RWPE2 (cell line): ENCODE measurements around the gene CCDC92.
A peak's percentile ranks its signal among the peaks of the same experiment; 100 is the strongest.

Experiments used
- ATAC-seq: fragments of 200-7000 bp; cut with Tn5 transposase; 3 replicates; pipeline ENCODE4 v1.9.1; 2021; ENCODE audit warnings: low read depth
- DNase-seq: peaks from one replicate; pipeline ENCODE4 v3.0.0-alpha.2; 2020; ENCODE audit warnings: low spot score
- H3K27ac ChIP-seq: fragments of 450-650 bp; 2 replicates; pipeline ENCODE4 v1.5.1; 2017; ENCODE audit warnings: mild to moderate bottlenecking; ENCODE audit not compliant: poor library complexity, severe bottlenecking
- H3K27me3 ChIP-seq: fragments of 250-450 bp; sonication (Bioruptor Pico); 2 replicates; pipeline ENCODE4 v1.5.1; 2021; ENCODE audit warnings: mild to moderate bottlenecking, moderate library complexity; ENCODE audit not compliant: insufficient read depth, poor library complexity, severe bottlenecking
- H3K36me3 ChIP-seq: fragments of 250-450 bp; sonication (Bioruptor Pico); 2 replicates; pipeline ENCODE4 v1.5.1; 2020; ENCODE audit warnings: low read depth, mild to moderate bottlenecking, moderate library complexity
- H3K4me1 ChIP-seq: fragments of 250-450 bp; sonication (Bioruptor Pico); 2 replicates; pipeline ENCODE4 v1.5.1; 2021; ENCODE audit warnings: mild to moderate bottlenecking, moderate library complexity; ENCODE audit not compliant: insufficient read depth, poor library complexity, severe bottlenecking
- H3K4me3 ChIP-seq: fragments of 250-450 bp; sonication (Bioruptor Pico); 2 replicates; pipeline ENCODE4 v1.5.1; 2021; ENCODE audit warnings: mild to moderate bottlenecking, moderate library complexity; ENCODE audit not compliant: severe bottlenecking
- H3K9me3 ChIP-seq: fragments of 250-450 bp; sonication (Bioruptor Pico); 2 replicates; pipeline ENCODE4 v1.5.1; 2021; ENCODE audit warnings: mild to moderate bottlenecking, moderate library complexity; ENCODE audit not compliant: severe bottlenecking
- CTCF ChIP-seq: fragments of 450-650 bp; IDR thresholded peaks from one replicate; pipeline ENCODE4 v1.5.1; 2017; ENCODE audit warnings: mild to moderate bottlenecking, moderate library complexity; ENCODE audit not compliant: poor library complexity, severe bottlenecking

The CCDC92 gene

GRCh38 chr12:123987022-123987421 is 14.4 kb upstream of the CCDC92 start:
- H3K4me3 ChIP-seq = no peak overlapping the region
- no peak overlapping the region for H3K27ac ChIP-seq
- H3K4me1 ChIP-seq = peaks cover 12% of the 10 kb centered on the region
- H3K27me3 ChIP-seq = no peaks in the 10 kb centered on the region
- peaks cover 60% of the 10 kb centered on the region for H3K36me3 ChIP-seq
- DNase-seq (no peak), ATAC-seq (no peak)
- H3K9me3 ChIP-seq = no peaks in the 10 kb centered on the region
- no peak for TF ChIP-seq CTCF

GRCh38 chr12:123986374-123986965 is 13.8 kb upstream of the CCDC92 start:
- H3K4me3 ChIP-seq = no peak overlapping the region
- ATAC-seq (no peak), DNase-seq (no peak)
- peaks cover 9% of the 10 kb centered on the region for H3K4me1 ChIP-seq
- no peaks in the 10 kb centered on the region for H3K9me3 ChIP-seq
- no peak for TF ChIP-seq CTCF
- H3K27ac ChIP-seq = no peak overlapping the region
- peaks cover 54% of the 10 kb centered on the region for H3K36me3 ChIP-seq
- H3K27me3 ChIP-seq = no peaks in the 10 kb centered on the region

- no peaks in the 10 kb centered on the region for H3K9me3 ChIP-seq
- no peak overlapping the region for H3K27ac ChIP-seq
- DNase-seq (no peak), ATAC-seq (no peak)
- no peak overlapping the region for H3K4me3 ChIP-seq
- no peaks in the 10 kb centered on the region for H3K27me3 ChIP-seq
- TF ChIP-seq CTCF = no peak
- H3K4me1 ChIP-seq = no peaks in the 10 kb centered on the region
- H3K36me3 ChIP-seq = peaks cover 51% of the 10 kb centered on the region
Observed at GRCh38 chr12:123984903-123985302, 12.3 kb upstream of the CCDC92 start.

GRCh38 chr12:123983822-123984485 is 11.3 kb upstream of the CCDC92 start:
- Histone ChIP-seq H3K36me3 (peaks cover 57% of the 10 kb centered on the region), H3K27me3 (no peaks in the 10 kb centered on the region), H3K4me3 (no peak overlapping the region), H3K4me1 (no peaks in the 10 kb centered on the region), H3K9me3 (no peaks in the 10 kb centered on the region), H3K27ac (no peak overlapping the region)
- ATAC-seq = peak; percentile 75
- DNase-seq = no peak
- TF ChIP-seq CTCF = peak; percentile 82

- H3K27me3 ChIP-seq = no peaks in the 10 kb centered on the region
- TF ChIP-seq CTCF = no peak
- DNase-seq (no peak), ATAC-seq (no peak)
- H3K36me3 ChIP-seq = peaks cover 53% of the 10 kb centered on the region
- H3K4me3 ChIP-seq = no peak overlapping the region
- no peaks in the 10 kb centered on the region for H3K9me3 ChIP-seq
- no peaks in the 10 kb centered on the region for H3K4me1 ChIP-seq
- H3K27ac ChIP-seq = no peak overlapping the region
Observed at GRCh38 chr12:123982269-123982668, 9.6 kb upstream of the CCDC92 start.
